HG03354 (cell line): ENCODE data around the gene TRIB2.

Experiments used
- ATAC-seq: cut with Tn5 transposase; IDR thresholded peaks from one replicate; pipeline ENCODE4 v1.9.1; 2021; ENCODE audit warnings: mild to moderate bottlenecking; ENCODE audit not compliant: unreplicated experiment, poor library complexity, severe bottlenecking

The TRIB2 gene

GRCh38 chr2:12734914-12735654 lies 18.3 kb downstream of the TRIB2 start:
- no peak for ATAC-seq

GRCh38 chr2:12737297-12737696 lies 20.6 kb downstream of the TRIB2 start:
- ATAC-seq = no peak

- no peak for ATAC-seq
These were observed 21.2 kb downstream of the TRIB2 start for GRCh38 chr2:12737738-12738485.

GRCh38 chr2:12739721-12740254 lies 23.1 kb downstream of the TRIB2 start:
- no peak for ATAC-seq

GRCh38 chr2:12741380-12741779 lies 24.6 kb downstream of the TRIB2 start:
- ATAC-seq = no peak

GRCh38 chr2:12742891-12743290 lies 26.2 kb downstream of the TRIB2 start:
- no peak for ATAC-seq

GRCh38 chr2:12750166-12750905 lies 33.6 kb downstream of the TRIB2 start:
- ATAC-seq = no peak

GRCh38 chr2:12754643-12755042 lies 37.9 kb downstream of the TRIB2 start:
- ATAC-seq = no peak

- no peak for ATAC-seq
These were observed 38.6 kb downstream of the TRIB2 start for GRCh38 chr2:12755384-12755783.

GRCh38 chr2:12759248-12759647 lies 42.5 kb downstream of the TRIB2 start:
- no peak for ATAC-seq

GRCh38 chr2:12761104-12761503 lies 44.4 kb downstream of the TRIB2 start:
- ATAC-seq = no peak

- ATAC-seq = no peak
These were observed 45.6 kb downstream of the TRIB2 start for GRCh38 chr2:12762337-12762736.

GRCh38 chr2:12762976-12763375 lies 46.2 kb downstream of the TRIB2 start:
- no peak for ATAC-seq

- no peak for ATAC-seq
These were observed 46.8 kb downstream of the TRIB2 start for GRCh38 chr2:12763486-12763885.

- ATAC-seq = no peak
These were observed 47.5 kb downstream of the TRIB2 start for GRCh38 chr2:12764075-12764730.

- ATAC-seq = no peak
These were observed 48.3 kb downstream of the TRIB2 start for GRCh38 chr2:12764849-12765605.

- no peak for ATAC-seq
These were observed 49.7 kb downstream of the TRIB2 start for GRCh38 chr2:12766421-12766879.

- ATAC-seq = no peak
These were observed 50.8 kb downstream of the TRIB2 start for GRCh38 chr2:12767541-12767940.

- ATAC-seq = no peak
These were observed 51.4 kb downstream of the TRIB2 start for GRCh38 chr2:12767996-12768624.
